NOMO-1 (cell line): Measurements from ENCODE around the gene ZNF791.
"Not testable (repeated sequence)": the region's sequence is repeated elsewhere in the genome, so short reads cannot be mapped to it uniquely, and the experiment has no call there.

Experiments
- DNase-seq, 2 experiments: peaks; one replicate each; lab custom pipeline; 2025; ENCODE audit not compliant: unreplicated experiment in 2 of 2; lab: John Stamatoyannopoulos, UW

ZNF791 gene

GRCh38 chr19:12610540-12611360 is at the start of gene ZNF791, which contains the start of gene ZNF490:
TSS of gene ZNF791 (plus strand) at chr19:12610920. CDS start at chr19:12611080, 160 bp downstream.
TSS of gene ZNF490 (minus strand) at chr19:12610813. CDS start at chr19:12610680, 133 bp downstream.
- DNase-seq, result peak; percentile 92 to 94

- peak; percentile 68 to 72 for DNase-seq
These were observed 46.6 kb upstream of the ZNF791 start for GRCh38 chr19:12564016-12564664.

GRCh38 chr19:12566380-12566779 is 44.3 kb upstream of the ZNF791 start:
- DNase-seq, result not testable (repeated sequence)

DNA sequence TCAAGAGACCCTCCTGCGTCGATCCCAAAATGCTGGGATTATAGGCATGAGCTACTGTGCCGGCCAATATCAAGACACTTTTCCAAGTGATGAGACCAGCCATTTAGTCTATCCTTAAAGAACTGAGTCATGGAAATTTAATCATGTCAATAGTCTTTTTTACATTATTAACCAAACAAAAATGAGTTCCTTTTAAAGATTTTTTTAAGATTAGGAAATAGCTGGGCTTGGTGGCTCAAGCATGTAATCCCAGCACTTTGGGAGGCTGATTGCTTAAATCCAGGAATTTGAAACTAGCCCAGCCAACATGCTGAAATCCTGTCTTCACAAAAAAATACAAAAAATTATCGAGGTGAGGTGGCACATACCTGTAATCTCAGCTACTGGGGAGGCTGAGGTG is 42.8 kb upstream of the ZNF791 start:
- DNase-seq, result no peak

DNA sequence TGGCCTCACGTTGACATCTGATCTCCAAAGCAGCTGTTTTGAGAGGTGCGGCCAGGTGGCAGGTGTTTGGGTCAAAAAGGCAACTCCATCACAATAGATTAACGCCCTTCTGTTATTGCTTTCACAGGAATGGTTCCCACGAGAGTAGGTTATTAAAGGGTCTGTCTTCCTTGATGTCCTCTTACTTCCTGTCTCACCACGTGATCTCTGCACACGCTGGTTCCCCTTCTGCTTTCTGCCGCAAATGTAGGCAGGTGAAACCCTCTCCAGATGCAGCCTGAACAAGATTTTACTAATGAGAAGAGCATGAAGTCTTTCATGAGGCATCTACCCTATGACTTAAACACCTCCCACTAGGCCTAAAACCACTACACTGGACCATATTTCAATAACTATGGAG is 36.7 kb upstream of the ZNF791 start:
- peak in 1 of 2 experiments; percentile 25 for DNase-seq

GRCh38 chr19:12578641-12579040 is 32.1 kb upstream of the ZNF791 start:
- no peak for DNase-seq

DNA sequence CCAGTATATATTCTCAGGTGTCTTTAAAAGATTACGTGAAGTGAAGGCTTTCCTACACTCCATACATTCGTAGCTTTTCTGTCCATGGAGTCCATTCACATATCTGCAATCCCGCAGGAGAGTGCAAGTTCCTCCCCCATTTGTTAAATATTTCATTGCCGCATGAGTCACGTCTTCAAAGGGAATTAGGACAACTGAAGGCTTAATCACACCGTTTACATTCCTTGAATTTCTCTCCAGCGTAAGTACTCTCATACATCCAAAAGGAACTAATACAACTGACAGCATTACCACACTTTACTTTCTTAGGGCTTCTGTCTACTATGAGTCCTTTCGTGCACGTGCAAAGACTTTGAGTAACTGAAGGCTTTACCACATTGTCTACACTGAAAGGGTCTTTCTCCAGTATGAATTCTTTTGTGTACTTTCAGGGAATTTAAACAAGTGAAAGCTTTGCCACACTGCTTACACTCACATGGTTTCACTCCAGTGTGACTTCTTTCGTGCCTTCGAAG is 30.5 kb upstream of the ZNF791 start:
- no peak for DNase-seq

DNA sequence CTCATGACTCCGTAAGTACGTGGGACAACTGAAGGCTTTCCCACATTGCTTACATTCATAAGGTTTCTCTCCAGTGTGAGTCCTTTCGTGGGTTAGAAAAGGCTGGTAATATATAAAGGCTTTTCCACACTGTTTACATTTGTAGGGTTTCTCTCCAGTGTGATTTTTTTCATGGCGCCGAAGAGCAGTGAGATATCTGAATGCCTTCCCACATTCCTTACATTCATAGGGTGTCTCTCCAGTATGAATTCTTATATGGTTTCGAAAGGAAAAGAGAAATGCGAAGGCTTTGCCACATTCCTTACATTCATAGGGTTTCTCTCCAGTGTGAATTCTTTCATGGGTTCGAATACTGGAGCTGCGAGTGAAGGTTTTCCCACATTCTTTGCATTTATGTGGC is 29.6 kb upstream of the ZNF791 start:
- DNase-seq, result no peak

GRCh38 chr19:12596485-12596884 is 14.2 kb upstream of the ZNF791 start:
- DNase-seq, result no peak

- no peak for DNase-seq
These were observed 13.7 kb upstream of the ZNF791 start for GRCh38 chr19:12596927-12597548.

GRCh38 chr19:12597594-12597993 is 13.1 kb upstream of the ZNF791 start:
- no peak for DNase-seq

DNA sequence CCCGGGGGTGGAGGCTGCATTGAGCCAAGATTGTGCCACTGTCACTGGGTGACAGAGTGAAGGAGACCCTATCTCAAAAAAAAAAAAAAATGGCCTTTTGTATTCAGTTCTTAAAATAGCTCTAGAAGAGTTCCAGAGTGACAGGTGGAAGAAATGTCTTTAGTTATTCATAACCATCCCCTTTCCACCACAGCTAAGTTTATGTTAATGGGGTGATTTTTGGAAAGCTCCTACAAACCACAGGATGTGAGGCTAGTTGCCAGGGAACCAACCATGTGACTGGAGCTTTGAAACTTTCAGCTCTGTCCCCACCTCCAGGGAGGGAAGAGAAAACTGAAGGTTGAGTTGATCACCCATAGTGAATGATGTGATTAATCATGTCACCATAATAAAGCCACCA is 7.0 kb upstream of the ZNF791 start:
- no peak for DNase-seq

- DNase-seq, result no peak
These were observed 3.9 kb upstream of the ZNF791 start for GRCh38 chr19:12606796-12607195.

- DNase-seq, result peak in 1 of 2 experiments; percentile 31
These were observed 3.1 kb upstream of the ZNF791 start for GRCh38 chr19:12607631-12608030.

DNA sequence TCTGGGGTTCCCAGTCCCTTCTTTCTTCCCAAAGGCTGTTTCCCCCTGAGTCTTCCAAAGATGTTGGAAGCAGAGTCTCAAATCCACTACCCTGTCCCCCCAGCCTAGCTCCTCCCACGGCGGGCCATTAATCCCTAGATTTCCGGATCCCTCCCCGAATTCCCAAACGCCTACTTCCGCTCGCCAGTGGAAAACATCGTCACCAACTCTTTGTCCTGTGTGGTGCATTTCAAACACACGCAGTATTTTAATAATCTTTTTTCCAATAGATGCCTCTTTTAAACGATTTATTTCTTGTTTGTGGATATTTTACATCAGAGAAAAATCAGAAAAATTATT is 610 bp downstream of the ZNF791 start:
- no peak for DNase-seq

- DNase-seq, result no peak
These were observed 6.9 kb downstream of the ZNF791 start for GRCh38 chr19:12617646-12618045.

GRCh38 chr19:12621253-12622024 is 10.7 kb downstream of the ZNF791 start:
- DNase-seq, result not testable (repeated sequence)

- no peak for DNase-seq
These were observed 12.8 kb downstream of the ZNF791 start for GRCh38 chr19:12623361-12624031.

GRCh38 chr19:12626958-12627357 is 16.2 kb downstream of the ZNF791 start:
- no peak for DNase-seq
